Osteocyte (in vitro differentiated cells): ENCODE data around the gene UXT. TPM values are rescaled to one million over a fixed set of nuclear protein-coding genes. Genes with fewer than 3 reads are reported as not detected.

Source experiments
- DNase-seq: peaks from one replicate; pipeline ENCODE4 v3.0.0; 2021; ENCODE audit warnings: mixed read lengths; ENCODE audit not compliant: unreplicated experiment; ENCODE audit errors: extremely low spot score
- H3K27ac Mint-ChIP-seq: one replicate; pipeline ENCODE4 v1.8.0; 2021; ENCODE audit warnings: mild to moderate bottlenecking, mixed read lengths; ENCODE audit not compliant: unreplicated experiment
- H3K27me3 Mint-ChIP-seq: one replicate; pipeline ENCODE4 v1.8.0; 2021; ENCODE audit warnings: mixed read lengths; ENCODE audit not compliant: unreplicated experiment
- H3K36me3 Mint-ChIP-seq: one replicate; pipeline ENCODE4 v1.8.0; 2021; ENCODE audit warnings: mixed read lengths; ENCODE audit not compliant: unreplicated experiment
- H3K4me1 Mint-ChIP-seq: one replicate; pipeline ENCODE4 v1.8.0; 2021; ENCODE audit warnings: mixed read lengths; ENCODE audit not compliant: unreplicated experiment
- H3K4me3 Mint-ChIP-seq: one replicate; pipeline ENCODE4 v1.8.0; 2021; ENCODE audit warnings: mild to moderate bottlenecking, moderate library complexity, mixed read lengths; ENCODE audit not compliant: unreplicated experiment
- H3K9me3 Mint-ChIP-seq: one replicate; pipeline ENCODE4 v1.8.0; 2021; ENCODE audit warnings: mixed read lengths; ENCODE audit not compliant: unreplicated experiment
- CTCF ChIP-seq: fragments of 200-600 bp; sonication (generic); IDR thresholded peaks from 2 replicates; pipeline ENCODE4 v1.5.0; 2021; ENCODE audit warnings: antibody characterized with exemption, mild to moderate bottlenecking, moderate library complexity
- total RNA-seq: library from RNA; stranded (reverse); gene quantifications from 2 replicates; pipeline ENCODE4 v1.2.1, GENCODE V29; 2021

The UXT gene
- total RNA-seq, 1 donor from 2014 or later: 69.6 TPM

GRCh38 chrX:47649271-47649670 lies 9.7 kb downstream of the UXT start:
- TF ChIP-seq CTCF: no peak
- H3K27me3 Mint-ChIP-seq: no peaks in the 10 kb centered on the region
- H3K4me1 Mint-ChIP-seq: peaks cover 22% of the 10 kb centered on the region
- DNase-seq: peak; percentile 73
- H3K27ac Mint-ChIP-seq: peak overlapping the region; percentile 36
- H3K9me3 Mint-ChIP-seq: peaks cover 5% of the 10 kb centered on the region
- H3K36me3 Mint-ChIP-seq: peaks cover 3% of the 10 kb centered on the region
- H3K4me3 Mint-ChIP-seq: peak overlapping the region; percentile 78

GRCh38 chrX:47648376-47648775 lies 10.6 kb downstream of the UXT start:
- Mint-ChIP-seq H3K27me3 (no peaks in the 10 kb centered on the region), H3K36me3 (peaks cover 3% of the 10 kb centered on the region), H3K4me1 (peaks cover 22% of the 10 kb centered on the region), H3K27ac (no peak overlapping the region), H3K4me3 (peak overlapping the region; percentile 78), H3K9me3 (peaks cover 2% of the 10 kb centered on the region)
- no peak for TF ChIP-seq CTCF
- DNase-seq: peak; percentile 46

- no peak for TF ChIP-seq CTCF
- no peak overlapping the region for H3K27ac Mint-ChIP-seq
- H3K36me3 Mint-ChIP-seq: no peaks in the 10 kb centered on the region
- peaks cover 22% of the 10 kb centered on the region for H3K4me1 Mint-ChIP-seq
- no peak for DNase-seq
- no peak overlapping the region for H3K4me3 Mint-ChIP-seq
- H3K27me3 Mint-ChIP-seq: no peaks in the 10 kb centered on the region
- H3K9me3 Mint-ChIP-seq: no peaks in the 10 kb centered on the region
Measured at GRCh38 chrX:47646636-47647035, 12.3 kb downstream of the UXT start.

GRCh38 chrX:47645530-47645929 lies 13.4 kb downstream of the UXT start:
- Mint-ChIP-seq H3K27ac (no peak overlapping the region), H3K27me3 (no peaks in the 10 kb centered on the region)
- DNase-seq: no peak

GRCh38 chrX:47644557-47645091 lies 14.4 kb downstream of the UXT start:
- H3K4me3 Mint-ChIP-seq: no peak overlapping the region
- TF ChIP-seq CTCF: peak; percentile 53
- peaks cover 16% of the 10 kb centered on the region for H3K4me1 Mint-ChIP-seq
- H3K9me3 Mint-ChIP-seq: peaks cover 3% of the 10 kb centered on the region
- no peaks in the 10 kb centered on the region for H3K27me3 Mint-ChIP-seq
- no peak for DNase-seq
- peak overlapping the region; percentile 58 for H3K27ac Mint-ChIP-seq
- peaks cover 12% of the 10 kb centered on the region for H3K36me3 Mint-ChIP-seq

More at GRCh38 chrX:47645530-47645929, 13.4 kb downstream of the UXT start:
- Mint-ChIP-seq H3K9me3 (no peaks in the 10 kb centered on the region), H3K36me3 (peaks cover 4% of the 10 kb centered on the region), H3K4me3 (no peak overlapping the region), H3K4me1 (peaks cover 16% of the 10 kb centered on the region)
- no peak for TF ChIP-seq CTCF
